ENCODE data around the gene TESMIN.

The TESMIN gene

GRCh38 chr11:68759991-68760390 lies 8.7 kb upstream of the TESMIN start:
- TF ChIP-seq CTCF (IDR thresholded peaks at IDR 0.05; ENCODE audit: low read depth, low read length) (no peak), MAX (IDR thresholded peaks at IDR 0.05; ENCODE audit: low read depth, low read length) (no peak), MYC (IDR thresholded peaks at IDR 0.05; ENCODE audit: low read depth, low read length) (no peak), POLR2A (IDR thresholded peaks at IDR 0.05; ENCODE audit: extremely low read depth, insufficient read length) (no peak)

GRCh38 chr11:68757711-68758110 lies 6.4 kb upstream of the TESMIN start:
- no peak for TF ChIP-seq POLR2A (IDR thresholded peaks at IDR 0.05; ENCODE audit: extremely low read depth, insufficient read length)
- H3K4me3 ChIP-seq (ENCODE audit: low read depth, low read length): no peak overlapping the region
- no peak for DNase-seq (ENCODE audit: low read depth)

More at GRCh38 chr11:68759991-68760390, 8.7 kb upstream of the TESMIN start:
- H3K4me3 ChIP-seq (ENCODE audit: low read depth, low read length): no peak overlapping the region
- no peak for DNase-seq (ENCODE audit: low read depth)

- no peak overlapping the region for H3K4me3 ChIP-seq (ENCODE audit: low read depth, low read length)
- no peak for TF ChIP-seq CTCF (IDR thresholded peaks at IDR 0.05; ENCODE audit: low read depth, low read length)
- TF ChIP-seq POLR2A (IDR thresholded peaks at IDR 0.05; ENCODE audit: extremely low read depth, insufficient read length): no peak
- TF ChIP-seq MYC (IDR thresholded peaks at IDR 0.05; ENCODE audit: low read depth, low read length): no peak
- no peak for TF ChIP-seq MAX (IDR thresholded peaks at IDR 0.05; ENCODE audit: low read depth, low read length)
- DNase-seq (ENCODE audit: low read depth): no peak
Measured at GRCh38 chr11:68756171-68756766, 4.9 kb upstream of the TESMIN start.

- no peak overlapping the region for H3K4me3 ChIP-seq (ENCODE audit: low read depth, low read length)
- TF ChIP-seq CTCF (IDR thresholded peaks at IDR 0.05; ENCODE audit: low read depth, low read length): no peak
- no peak for TF ChIP-seq MYC (IDR thresholded peaks at IDR 0.05; ENCODE audit: low read depth, low read length)
- TF ChIP-seq POLR2A (IDR thresholded peaks at IDR 0.05; ENCODE audit: extremely low read depth, insufficient read length): no peak
- no peak for DNase-seq (ENCODE audit: low read depth)
Measured at GRCh38 chr11:68753300-68753699, 2.0 kb upstream of the TESMIN start.

- no peak overlapping the region for H3K4me3 ChIP-seq (ENCODE audit: low read depth, low read length)
- no peak for DNase-seq (ENCODE audit: low read depth)
- TF ChIP-seq MAX (IDR thresholded peaks at IDR 0.05; ENCODE audit: low read depth, low read length) (no peak), CTCF (IDR thresholded peaks at IDR 0.05; ENCODE audit: low read depth, low read length) (no peak), MYC (IDR thresholded peaks at IDR 0.05; ENCODE audit: low read depth, low read length) (no peak), POLR2A (IDR thresholded peaks at IDR 0.05; ENCODE audit: extremely low read depth, insufficient read length) (no peak)
Measured at GRCh38 chr11:68751004-68751325, 355 bp downstream of the TESMIN start.

- DNase-seq (ENCODE audit: low read depth): no peak
- no peak overlapping the region for H3K4me3 ChIP-seq (ENCODE audit: low read depth, low read length)
- TF ChIP-seq CTCF (IDR thresholded peaks at IDR 0.05; ENCODE audit: low read depth, low read length): no peak
- no peak for TF ChIP-seq MYC (IDR thresholded peaks at IDR 0.05; ENCODE audit: low read depth, low read length)
- no peak for TF ChIP-seq MAX (IDR thresholded peaks at IDR 0.05; ENCODE audit: low read depth, low read length)
- TF ChIP-seq POLR2A (IDR thresholded peaks at IDR 0.05; ENCODE audit: extremely low read depth, insufficient read length): no peak
Measured at GRCh38 chr11:68750195-68751003, 921 bp downstream of the TESMIN start.
